NCI-H2029 (cell line): ENCODE measurements around the gene SRSF4.
"Not testable (repeated sequence)": the region's sequence is repeated elsewhere in the genome, so short reads cannot be mapped to it uniquely, and the experiment has no call there.

Source experiments
- DNase-seq: peaks from one replicate; lab custom pipeline; 2025; lab: John Stamatoyannopoulos, UW

SRSF4 gene

DNA sequence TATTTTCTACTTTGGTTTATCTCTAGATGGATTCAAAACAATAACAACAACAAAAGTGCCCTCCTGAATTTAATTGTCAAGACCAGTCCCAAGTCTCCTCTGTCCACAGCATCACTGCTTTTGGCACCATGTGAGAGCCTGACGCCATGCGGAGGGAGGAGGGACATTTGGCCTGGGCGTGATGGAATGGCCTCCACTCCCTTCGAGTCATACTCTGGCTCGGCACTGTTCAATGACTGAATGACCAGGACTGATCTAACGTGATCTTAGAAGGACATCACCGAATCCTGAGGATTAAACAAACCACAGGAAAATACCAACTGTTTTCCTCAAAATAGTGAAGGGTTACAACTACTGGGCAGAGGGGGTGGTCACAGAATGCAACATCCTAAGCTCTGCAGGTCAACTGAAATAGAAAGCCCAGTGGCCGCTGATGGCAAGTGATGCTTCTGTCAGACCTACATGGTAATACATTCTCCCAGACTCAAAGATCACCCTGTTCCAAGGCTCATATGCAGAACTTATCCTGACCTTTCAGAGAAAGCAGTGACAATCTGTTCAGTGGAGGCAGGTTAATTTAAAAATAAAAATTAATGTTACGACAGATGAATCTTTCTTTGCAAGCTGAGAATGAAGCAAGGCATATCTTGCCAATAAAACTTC lies 19.1 kb downstream of the SRSF4 start:
- no peak for DNase-seq

DNA sequence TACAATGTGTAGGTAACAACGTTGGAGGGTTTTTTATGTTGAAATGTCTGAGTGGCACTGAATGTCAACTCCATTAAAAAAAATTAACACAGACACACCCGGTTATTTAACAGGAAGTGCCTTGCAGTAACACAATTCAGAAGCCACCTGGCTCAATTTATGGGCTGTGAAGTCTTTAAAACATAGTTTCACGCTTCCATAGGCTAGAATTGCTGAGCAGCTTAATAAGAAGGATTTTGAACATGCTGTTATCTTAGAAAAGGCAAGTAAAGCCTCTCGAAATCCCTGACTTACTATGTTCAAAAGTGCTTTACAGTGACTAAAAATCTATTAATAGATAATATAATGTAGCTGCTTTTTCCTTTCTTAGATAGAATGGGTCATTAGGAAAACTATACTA lies 19.7 kb downstream of the SRSF4 start:
- DNase-seq, result no peak

DNA sequence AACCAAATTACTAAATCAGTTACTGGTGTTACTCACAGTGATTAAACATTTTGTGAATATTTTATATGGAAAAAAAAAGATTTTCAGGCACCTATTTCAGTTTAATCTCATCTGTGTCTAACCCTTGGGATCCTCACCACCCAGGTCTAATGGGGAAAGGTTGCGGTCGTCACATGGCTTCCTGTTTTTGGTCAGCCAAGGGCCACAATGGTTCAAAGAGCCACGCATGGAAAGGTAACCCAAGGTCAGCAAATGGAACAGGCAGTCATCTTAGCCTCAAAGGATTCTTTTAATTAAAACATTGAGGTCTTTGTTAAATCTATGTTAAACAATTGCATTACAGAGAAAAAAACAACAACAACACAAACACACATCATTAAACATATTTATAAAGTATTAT lies 21.9 kb downstream of the SRSF4 start:
- no peak for DNase-seq

DNA sequence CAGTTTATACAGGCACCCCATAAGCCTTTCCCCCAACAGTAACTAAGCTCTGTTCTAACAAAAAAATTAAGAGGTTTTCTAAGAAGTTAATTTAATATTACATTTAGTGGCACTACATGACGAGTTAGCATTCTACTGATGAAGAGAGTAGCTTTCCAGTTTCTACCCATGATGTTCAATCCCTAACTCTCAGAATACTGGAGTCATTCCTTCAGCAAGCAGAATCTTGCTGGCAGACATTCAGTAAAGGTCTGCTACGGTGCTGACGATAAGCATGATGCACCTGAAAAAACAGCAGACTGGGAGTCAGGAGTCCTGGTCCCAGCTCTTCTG lies 24.5 kb downstream of the SRSF4 start:
- DNase-seq, result no peak

DNA sequence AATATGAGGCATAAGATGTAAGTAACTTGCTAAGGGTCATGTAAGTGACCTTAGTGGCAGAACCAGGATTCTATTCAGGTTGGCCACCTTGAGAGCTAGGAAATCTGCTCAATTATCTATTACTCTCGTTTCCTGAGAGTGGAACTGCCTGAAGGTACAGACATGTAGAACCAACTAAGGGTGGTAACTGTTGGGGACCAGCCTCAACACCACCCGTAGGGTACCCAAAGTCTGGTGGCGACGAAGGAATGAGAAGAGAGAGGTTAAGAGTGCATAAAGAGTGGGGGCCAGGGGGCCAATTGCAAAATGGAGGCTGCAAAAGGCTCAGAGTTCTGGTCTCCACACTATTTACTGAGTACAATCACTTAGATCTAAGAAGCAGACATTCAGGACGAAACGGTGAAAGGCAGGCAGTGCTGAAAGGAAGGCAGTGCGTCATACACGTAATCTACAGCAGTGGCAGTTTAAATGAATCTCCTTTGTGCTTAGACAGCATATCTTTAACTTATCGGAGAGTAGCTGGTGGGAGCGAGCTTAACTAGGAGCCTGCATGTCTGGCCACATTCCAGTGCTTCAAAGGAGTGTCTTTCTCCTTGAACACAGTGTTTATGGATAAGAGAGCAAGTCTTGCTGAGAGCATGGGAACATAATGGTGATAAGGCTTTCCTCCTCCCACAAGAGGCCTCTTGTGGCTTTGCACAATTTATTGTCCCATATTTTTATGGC lies 25.0 kb downstream of the SRSF4 start:
- no peak for DNase-seq

DNA sequence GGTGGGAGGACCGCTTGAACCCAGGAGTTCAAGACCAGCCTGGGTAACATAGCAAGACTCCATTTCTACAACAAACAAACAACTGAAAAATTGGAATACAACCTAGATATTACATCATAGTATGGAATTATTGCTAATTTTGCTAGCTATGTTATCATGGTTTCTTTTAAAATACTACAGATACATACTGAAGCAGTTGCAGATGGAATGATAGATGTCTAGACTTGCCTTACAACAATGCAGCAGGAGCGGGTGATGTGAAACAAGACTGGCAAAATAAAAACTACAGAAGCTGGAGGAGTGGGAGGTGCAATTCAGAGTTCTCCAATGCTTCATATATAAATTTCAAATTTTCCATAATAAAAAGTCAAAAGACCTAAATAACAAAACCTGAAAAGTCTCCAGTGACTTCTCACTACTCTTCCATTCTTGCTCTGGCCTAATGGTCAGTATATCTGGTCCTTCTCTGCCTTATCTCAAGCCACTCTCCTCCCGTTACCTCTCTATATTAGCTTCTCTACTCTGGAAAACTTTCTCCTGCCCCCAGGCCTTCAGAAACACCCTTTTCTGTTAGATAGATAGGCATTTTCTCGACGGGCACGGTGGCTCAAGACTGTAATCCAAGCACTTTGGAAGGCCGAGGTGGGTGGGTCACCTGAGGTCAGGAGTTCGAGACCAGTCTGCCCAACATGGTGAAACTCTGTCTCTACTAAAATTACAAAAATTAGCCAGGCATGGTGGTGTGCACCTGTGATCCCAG lies 29.5 kb downstream of the SRSF4 start:
- no peak for DNase-seq

DNA sequence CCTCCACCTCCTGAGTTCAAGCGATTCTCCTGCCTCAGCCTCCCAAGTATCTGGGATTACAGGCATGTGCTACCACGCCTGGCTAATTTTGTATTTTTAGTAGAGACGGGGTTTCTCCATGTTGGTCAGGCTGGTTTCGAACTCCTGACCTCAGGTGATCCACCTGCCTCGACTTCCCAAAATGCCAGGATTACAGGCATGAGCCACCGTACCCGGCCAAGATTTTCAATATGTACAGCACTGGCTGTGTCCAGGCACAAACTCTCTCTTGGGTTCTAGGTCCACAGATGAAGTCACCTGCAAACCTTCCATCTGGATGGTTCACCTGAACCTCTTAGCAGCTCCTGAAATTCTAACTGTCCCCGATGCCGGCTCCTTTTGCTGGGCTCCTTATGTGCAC lies 31.4 kb downstream of the SRSF4 start:
- DNase-seq, result not testable (repeated sequence)

DNA sequence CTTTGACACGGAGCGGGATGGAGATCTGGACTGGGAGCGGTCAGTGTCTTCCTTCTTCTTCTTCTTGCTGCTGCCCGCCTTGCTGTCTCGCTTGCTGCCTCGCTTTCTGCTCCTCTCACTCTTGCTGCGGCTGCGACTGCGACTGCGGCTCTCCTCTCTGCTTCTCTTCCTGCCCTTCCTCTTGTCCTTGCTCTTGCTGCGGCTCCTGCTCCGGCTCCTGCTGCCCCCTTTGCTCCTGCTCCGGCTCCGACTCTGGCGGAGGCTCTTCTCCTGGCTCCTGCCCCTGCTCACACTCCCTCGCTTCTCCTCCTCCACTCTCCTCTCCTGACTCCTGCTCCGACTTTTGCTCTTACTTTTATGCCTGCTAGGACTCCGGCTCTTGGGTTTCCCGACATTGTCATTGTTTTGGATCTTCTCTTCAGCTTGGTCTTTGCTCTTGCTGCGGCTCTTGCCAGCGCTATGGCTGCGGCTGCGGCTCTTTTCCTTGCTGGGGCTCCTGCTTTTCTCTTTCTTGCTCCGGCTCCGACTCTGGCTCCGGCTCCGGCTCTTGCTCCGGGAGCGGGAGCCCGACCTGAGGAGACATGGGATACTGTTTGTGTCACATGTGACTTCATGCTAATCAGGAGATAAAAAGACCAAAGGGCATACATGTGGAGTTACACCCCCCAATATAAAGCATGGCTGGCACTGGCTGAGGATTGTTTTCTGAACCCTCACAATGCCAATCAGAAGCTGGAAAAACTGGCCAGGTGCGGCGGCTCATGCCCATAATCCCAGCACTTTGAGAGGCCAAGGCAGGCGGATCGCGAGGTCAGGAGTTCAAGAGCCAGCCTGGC lies 32.8 kb downstream of the SRSF4 start:
- no peak for DNase-seq

DNA sequence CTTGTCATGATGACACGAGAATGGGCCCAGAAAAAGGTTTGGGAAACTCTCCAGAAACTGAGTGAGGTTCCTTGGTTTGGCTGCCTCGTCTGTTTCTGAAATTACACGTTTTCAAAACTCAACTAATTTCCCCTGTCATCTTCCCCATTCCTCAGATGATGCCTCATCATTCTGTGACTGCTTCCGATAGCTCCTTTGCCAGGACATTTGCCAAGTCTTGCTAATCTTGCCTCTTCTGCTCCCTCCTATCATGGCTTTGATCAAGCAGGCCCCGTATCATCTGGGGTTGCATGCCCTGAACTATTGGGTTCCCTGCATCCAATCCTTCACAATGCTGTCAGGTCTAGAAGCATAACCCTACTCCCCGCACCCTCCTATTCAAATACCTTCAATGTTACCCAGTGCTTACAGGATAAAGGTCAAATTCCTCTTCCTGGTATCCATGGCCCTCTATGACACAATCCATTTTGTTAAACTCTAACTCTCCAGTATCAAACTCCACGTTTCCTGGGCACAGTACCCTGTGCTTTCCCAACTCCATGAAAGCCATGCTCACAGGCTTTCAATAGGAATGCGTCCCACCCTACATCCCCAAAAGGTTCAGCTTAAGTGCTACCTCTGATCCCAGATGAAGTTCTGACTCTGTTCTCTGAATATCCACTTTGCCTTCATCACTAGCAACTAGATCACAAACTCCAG lies 35.8 kb downstream of the SRSF4 start:
- no peak for DNase-seq

DNA sequence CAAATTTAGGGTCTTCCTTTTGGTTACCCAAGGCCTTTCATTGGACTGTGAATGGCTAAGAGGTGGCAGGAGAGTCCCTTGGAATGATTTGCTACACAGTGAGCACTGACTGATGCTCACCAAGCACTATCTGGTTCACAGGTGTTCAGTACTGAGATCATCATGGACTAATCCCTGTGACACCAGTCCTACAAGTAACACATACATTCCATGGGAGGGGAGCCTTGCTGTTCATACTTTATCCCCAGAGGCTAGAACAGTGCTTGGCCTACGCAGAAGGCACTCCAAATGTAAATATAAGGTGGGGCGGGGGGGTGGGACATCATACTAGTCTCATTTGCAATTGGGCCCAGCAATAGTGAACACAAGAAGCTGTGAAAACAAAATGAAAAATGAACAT lies 37.5 kb downstream of the SRSF4 start:
- no peak for DNase-seq

DNA sequence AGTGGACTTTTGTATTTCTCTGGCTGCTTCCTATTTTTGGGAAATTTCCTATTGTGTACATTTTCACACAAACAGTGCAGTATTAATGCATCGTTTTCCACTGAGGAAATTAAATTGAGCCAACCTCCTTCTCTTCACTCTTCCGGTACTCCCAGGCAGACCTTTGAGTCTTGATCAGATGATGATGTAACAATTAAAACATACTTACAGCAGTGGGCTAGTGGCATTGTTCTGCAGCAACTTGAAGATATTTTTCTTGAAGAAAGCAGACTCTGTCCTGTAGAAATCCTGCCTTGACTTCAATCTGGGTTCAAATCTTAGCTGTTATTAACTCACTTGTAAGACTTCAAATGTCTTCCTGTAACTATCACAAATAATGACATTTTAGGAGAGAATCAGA lies 39.0 kb downstream of the SRSF4 start:
- no peak for DNase-seq

DNA sequence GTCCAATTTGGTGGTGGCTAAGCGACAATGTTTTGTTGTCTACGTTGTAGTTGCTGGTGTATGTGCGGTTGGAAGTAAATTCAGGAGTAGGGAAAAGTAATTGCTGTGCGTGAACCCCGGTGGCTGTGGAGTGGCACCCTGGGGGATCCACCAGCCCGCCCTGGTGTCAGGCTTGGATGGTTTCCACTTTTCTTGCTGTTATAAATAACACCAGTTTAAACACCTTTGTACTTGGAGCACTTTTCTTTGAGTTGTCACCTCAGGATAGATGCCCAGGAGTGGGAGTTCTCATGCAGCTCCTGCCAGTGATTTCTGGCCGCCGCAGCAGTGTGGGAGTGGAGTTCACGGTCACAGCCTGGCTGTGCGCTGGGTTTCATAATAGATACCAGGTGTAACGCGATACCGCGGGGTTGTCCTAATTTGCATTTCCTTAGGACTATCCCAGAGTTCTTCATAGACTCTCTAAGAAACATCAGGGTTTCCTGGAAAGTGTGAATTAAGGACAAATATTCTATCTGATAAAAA lies 45.2 kb downstream of the SRSF4 start:
- DNase-seq, result no peak

DNA sequence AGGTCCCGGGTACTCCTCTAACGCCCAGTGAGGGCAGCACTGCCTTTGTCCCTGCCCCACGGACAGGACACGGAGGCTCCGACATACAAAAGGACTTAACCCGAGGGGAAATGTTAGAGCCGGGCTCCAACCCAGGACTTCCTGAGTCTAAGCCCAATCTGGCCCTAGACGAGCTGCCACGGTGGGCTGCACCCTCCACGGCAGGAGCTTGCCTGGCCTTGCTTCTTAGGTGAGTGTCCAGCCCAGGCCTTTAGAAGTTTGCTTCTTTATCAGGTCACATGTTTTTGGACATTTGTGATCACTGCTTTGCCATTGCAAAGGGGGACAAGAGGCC lies 47.0 kb downstream of the SRSF4 start:
- no peak for DNase-seq

DNA sequence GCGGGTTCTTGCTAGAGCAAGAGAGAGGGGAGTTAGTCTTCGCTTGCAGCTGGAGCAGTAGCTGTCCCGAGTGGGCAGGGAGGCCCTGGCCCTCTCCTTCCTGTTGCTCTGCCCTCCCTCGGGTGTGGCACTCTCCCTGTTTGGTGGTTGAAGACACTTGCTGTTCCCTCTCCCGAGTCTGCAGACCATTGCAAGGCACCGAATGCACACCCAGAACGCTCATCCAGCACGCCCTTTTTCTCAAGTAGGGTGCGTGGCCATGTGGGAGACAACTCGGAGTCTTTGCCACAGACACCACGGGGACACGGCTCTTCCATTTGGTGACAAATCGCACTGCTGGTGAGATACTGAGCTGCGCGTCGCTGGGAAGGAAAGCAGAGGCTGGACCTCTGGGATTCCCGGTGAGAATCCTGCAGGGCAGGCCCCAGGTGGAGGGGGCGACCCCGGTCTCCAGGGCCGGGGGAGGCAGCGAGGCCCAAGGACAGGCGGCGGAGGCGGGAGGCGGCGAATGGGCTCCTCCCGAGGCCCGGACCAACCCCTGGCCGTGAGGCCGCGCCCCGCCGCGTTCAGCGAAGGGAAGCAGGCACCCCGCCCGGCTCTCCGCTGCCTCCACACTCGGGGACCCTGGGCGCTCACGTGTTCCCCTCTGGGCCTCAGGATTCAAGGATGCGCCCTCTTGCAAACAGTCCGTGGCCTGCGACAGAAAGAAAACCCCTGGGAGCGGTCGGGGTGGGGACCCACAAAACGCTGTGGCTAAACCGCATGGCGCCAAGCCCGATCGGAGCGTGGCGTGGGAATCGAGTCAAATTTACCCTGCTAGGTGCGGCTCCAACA lies 47.6 kb downstream of the SRSF4 start:
- no peak for DNase-seq

DNA sequence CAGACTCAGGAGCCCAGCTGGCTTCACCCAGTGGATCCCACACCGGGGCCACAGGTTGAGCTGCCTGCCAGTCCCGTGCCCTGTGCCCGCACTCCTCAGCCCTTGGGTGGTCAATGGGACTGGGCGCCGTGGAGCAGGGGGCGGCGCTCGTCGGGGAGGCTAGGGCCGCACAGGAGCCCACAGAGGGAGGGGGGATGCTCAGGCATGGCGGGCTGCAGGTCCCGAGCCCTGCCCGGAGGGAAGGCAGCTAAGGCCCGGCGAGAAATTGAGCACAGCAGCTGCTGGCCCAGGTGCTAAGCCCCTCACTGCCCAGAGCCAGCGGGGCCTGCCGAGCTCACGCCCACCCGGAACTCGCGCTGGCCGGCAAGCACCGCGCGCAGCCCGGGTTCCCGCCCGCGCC lies 50.6 kb downstream of the SRSF4 start:
- not testable (repeated sequence) for DNase-seq

DNA sequence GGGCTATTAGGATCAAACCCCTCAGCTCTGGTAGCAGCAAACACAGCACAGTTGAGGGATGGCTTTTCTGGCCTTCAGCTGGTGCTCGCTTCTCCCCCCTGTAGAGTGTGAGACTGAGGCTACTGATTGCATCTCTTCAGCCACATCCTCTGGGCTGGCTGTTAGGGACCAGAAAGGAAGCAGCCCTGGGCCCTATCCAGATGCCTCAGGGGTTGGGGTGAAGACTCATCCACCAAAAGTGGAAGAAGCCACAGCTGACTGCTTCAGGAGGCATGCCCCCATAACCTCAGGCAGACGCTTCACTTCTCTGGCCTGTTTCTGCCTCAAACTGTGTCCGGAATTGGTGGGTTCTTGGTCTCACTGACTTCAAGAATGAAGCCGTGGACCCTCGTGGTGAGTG lies 51.8 kb downstream of the SRSF4 start:
- no peak for DNase-seq

DNA sequence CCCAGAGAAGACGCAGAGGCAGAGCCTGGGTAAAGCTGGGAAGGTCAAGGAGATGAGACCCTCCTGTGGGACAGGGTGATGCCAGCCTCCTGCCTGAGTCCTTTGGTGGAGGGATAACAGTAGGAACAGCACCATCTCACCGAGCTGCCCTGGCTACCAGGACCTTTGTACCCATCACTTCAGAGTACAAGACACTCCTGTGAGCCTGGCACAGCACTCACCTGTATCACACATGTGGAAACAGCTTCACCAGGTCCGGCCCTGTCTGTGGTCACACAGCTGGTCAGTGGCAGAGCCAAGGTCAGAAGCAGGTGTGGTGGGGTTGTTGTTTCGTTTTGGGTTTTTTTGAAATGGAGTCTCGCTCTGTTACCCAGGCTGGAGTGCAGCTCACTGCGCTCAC lies 53.0 kb downstream of the SRSF4 start:
- DNase-seq, result no peak

DNA sequence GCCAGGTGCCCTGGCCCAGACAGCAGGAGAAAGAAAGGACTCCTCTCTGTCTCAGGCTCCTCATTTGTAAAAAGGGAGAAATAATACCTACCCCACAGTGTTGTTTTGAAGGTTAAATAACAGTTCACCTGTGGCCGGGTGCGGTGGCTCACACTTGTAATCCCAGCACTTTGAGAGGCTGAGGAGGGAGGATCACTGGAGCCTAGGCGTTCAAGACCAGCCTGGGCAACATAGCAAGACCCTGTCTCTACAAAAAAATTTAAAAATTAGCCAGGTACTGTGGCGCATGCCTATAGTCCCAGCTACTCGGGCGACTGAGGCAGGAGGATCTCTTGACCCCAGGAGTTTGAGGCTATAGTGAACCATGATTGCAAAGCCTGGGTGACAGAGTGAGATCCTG lies 55.5 kb downstream of the SRSF4 start:
- DNase-seq, result no peak

DNA sequence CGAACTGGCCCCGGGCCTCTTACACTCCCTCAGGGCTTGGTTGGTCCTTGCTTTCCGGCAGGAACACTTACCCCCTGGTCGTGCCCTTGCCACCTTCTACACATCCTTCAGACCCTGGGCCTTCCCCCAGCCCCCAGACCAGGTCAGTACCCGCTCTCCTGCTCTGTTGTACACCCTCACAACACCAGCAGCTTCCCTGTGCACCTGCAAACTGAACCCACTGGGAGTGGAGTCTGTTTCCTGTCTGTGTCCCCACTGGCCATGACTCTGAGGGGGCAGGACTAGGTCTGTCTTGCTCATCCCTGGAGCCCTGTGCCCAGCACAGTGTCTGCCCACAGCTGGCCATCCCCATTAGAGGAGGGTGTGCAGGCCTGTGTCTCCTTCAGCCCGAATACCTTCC lies 55.9 kb downstream of the SRSF4 start:
- DNase-seq, result no peak

DNA sequence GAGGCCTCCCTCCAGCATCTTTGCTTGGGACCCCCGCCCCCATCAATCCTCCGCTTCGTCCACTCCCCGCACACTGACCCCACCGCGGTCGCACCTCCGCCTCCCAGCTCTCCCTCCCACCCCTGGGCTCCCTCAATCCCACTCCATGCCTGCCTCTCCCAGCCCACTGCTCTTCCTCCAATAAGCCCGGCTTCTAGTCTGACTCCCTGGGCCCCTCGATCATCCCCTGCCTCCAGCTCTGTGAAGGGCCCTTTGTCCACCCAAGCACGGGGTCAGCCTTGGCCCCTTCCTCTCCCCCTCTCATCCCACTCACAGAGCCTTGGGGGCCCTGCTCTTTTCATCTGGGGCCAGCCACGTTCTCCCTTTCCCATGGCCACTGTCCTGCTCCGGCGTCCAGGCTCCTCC lies 56.5 kb downstream of the SRSF4 start:
- no peak for DNase-seq
